HPDE6-E6E7 (cell line): Measurements from ENCODE around the gene BORCS6.

ENCODE experiments used
- DNase-seq: peaks from one replicate; pipeline ENCODE4 v3.0.0; 2011; ENCODE audit warnings: missing footprints; ENCODE audit errors: extremely low spot score

Gene BORCS6

GRCh38 chr17:8142158-8142886 is 47.7 kb downstream of the BORCS6 start:
- DNase-seq = no peak

DNA sequence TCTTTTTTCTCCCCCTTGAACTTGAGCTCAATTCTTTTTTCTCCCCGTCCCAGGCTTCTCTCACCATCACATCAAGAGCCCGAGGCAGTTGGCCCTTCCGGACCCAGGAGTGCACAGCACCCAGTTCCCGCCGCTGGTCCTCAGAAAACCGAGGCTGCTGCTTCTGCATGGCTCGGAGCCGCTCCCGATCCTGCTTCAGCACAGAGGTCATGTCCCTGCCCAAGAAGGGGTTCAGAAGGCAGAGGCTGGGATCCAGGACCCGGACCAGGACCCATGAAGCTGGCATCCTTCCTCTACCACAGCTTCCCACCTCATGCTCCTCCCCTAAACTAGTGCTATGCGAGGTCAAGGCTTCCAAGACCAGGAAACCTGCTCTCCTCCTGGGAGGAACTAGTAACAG is 48.2 kb downstream of the BORCS6 start:
- DNase-seq = no peak

DNA sequence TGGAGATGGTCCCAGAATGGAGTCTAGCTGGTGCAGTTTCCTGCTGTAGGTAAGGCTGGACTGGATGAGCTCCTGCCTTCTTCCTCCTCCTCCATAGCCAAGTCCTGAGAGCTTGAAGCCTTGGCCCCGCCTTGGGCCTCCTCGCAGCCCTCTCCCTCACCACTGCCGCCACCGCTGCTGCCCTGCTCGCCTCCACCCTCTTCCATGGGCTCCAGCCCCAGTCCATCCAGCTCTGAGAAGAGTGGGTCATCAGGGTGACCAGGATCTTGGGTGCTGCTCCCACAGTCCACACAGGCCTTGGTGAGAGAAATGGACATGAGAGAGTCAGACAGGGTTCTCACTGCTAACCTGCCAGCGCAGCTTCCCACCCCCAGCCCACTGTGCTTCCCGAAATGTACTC is 48.9 kb downstream of the BORCS6 start:
- DNase-seq = no peak

GRCh38 chr17:8140065-8141029 is 49.6 kb downstream of the BORCS6 start:
- DNase-seq = no peak

DNA sequence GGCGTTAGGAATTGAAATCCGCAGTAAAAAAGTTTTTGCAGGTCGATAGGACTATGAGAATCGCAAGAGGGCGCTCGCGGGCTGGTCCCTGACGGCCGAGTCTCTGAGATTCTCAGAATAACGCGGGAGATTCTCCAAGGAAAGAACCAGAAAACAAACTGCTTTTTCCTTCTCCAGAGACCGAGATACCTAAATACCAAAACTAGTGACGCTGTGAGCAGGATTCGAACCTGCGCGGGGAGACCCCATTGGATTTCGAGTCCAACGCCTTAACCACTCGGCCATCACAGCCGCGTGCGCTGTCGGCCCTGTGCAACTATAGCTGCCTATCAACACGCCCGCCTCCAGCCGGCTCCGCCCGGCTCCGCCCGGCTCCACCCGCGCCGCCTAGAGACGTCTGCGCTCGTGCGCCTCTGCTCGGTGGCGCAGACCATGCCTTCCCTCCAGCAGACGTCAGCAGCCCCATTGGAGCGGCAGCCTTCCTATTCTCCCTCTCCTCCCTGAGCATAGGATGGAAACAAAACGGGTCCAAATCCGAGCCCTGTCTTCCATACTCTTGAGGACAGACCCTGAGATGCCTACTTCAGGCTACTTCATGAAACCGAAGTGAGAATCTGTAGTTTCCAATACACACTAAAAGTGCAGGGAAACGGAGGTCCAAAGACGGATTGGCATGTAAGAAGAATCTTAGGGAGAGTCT is 51.2 kb downstream of the BORCS6 start:
- no peak for DNase-seq

DNA sequence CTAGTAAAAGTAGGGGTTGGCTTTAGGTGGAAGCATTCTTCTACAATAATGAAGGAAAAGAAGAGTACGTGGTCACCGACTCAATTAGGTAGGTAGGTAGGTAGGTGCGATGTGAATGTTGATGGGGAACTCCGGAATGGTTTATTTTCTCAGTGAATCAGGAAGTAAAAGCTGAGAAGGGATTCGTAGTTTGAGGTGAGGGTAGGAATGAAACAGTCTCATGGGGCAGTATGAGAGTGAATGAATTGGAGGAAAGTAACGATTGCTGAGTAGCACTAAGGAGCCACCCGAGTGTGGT is 51.7 kb downstream of the BORCS6 start:
- DNase-seq = no peak
